HEK293T (cell line): Measurements from ENCODE around the gene ADAMTS5.

ENCODE experiments used
- ARNT ChIP-seq: fragments of 450-650 bp; IDR thresholded peaks from 2 replicates; pipeline ENCODE4 v1.6.1; 2017; ENCODE audit warnings: mild to moderate bottlenecking
- FOXK2 ChIP-seq: fragments of 450-650 bp; IDR thresholded peaks from 2 replicates; pipeline ENCODE4 v1.6.1; 2016; ENCODE audit warnings: mild to moderate bottlenecking
- ZNF384 ChIP-seq: fragments of 450-650 bp; IDR thresholded peaks from 2 replicates; pipeline ENCODE4 v1.6.1; 2016

- TF ChIP-seq ZNF384 (no peak), FOXK2 (no peak), ARNT (no peak)
Measured at GRCh38 chr21:26946744-26947446, 20.0 kb downstream of the ADAMTS5 start.
